GM18505 (cell line): ENCODE measurements around the gene LHX1.

Experiments
- ATAC-seq: cut with Tn5 transposase; IDR thresholded peaks from one replicate; pipeline ENCODE4 v1.9.1; 2021; ENCODE audit not compliant: unreplicated experiment
- POLR2A ChIP-seq: IDR thresholded peaks from 4 replicates; pipeline ENCODE4 v1.6.1; 2011; ENCODE audit warnings: borderline replicate concordance; ENCODE audit not compliant: insufficient read depth, insufficient read length; ENCODE audit errors: extremely low read depth

The LHX1 gene

DNA sequence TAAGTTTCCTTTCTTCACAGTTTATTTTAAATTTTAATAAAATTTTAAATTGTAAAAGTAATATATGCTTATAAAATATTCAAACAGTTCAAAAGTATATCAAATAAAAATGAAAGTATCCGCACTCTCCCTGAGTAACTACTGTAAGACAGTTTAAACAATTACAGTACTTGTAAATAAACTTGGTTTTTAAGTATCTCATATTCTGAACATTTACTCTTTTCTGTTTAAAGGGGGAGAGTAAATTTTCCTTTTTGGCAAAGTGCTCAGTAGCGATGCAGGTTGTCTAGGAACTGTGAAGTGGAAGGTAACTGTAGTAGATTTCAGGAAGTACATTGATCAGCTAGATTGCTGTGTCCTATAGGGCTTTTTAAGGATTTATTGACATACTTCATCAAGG, 40.3 kb downstream of the LHX1 start:
- ATAC-seq, result no peak
- TF ChIP-seq POLR2A, result no peak

DNA sequence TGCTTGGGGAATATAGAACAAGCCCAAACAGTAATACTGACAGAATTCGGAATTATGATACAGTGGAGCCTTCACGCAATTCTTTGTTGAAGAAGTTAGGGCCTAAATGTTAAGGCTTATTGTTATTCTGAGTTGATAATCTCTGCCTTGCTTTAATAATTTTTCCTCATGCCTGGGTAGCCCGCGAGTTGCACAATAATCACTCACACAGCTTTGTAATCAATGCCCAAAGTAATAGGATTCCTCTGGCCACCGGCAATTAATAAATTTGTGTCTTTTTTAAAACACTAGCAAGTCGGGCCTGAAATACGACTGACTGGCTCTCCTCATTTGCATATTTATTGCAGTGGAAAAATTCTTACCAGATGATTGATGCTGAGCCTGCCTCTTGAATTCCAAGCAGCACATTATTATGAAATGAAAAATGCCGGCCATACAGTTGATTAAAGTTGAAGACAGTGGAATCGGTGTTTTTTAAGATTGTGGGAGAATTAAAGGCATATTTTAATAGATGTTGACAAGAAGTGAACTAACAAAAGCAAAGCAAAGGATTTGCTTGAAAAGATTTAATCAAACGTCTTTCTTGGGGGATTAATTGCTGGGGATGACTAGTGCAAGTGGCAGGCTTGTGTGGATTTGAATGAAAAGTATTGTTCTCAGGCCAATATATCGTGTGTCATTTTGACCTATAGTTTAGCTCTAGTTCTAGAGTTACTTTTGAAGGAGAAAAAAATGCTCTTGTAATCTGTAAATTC, 41.7 kb downstream of the LHX1 start:
- TF ChIP-seq POLR2A, result no peak
- no peak for ATAC-seq

DNA sequence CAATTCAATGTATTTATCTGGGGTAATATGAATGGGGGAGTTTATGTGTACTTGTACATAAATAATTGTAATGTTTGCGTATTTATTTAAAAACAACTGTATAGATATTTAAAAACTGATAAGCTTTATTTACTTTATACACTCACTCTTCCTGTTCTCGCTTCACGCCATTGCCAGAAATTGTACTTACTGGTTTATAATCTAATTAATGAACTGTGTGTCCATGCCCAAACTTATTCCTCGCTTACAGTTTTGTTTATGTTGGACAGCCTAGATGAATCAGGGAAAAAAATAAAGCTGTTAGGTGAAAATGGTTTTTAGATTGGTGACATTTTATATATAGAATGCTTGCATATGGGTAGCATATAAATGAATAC, 42.3 kb downstream of the LHX1 start:
- no peak for TF ChIP-seq POLR2A
- ATAC-seq, result no peak

DNA sequence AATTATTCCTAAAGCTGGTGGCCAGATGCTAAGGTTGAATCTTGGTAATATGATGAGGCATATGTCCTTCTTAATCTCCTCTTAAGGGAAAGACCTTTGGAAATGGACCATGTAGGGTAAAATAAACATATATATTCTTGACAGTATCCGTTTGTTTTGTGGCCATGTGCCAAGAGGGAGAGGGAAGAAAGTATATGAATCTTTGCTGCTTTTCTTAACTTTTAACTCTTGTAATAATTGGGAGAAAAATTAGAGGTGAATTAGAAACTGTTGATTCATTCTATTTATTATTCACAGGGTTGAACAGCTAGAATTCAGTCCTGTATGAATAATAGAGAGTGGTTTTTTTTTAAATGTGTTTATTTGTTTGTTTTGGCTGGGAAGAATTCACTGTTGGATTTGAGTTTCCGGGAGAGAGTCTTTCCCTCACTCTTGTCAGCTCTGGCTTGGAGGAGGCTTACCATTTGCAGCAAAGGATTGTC, 43.0 kb downstream of the LHX1 start:
- no peak for TF ChIP-seq POLR2A
- no peak for ATAC-seq

DNA sequence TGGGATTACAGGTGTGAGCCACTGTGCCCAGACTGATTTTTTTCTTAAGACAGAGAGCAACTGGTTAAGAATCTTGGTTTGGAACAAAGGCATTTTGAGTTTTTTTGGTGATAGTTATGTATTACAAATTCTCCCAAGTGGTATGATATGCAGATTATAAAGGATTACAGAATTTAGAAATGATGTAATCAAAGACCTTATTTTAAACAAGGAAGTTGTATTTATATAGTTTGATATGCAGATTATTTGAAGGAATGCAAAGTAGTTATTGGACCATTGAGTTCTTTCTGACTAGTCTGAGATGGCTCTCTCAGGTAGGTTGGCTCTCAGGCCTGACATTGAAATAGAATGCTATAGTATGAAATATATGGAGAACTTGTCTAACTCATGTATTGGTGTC, 46.3 kb downstream of the LHX1 start:
- ATAC-seq, result no peak
- TF ChIP-seq POLR2A, result no peak

DNA sequence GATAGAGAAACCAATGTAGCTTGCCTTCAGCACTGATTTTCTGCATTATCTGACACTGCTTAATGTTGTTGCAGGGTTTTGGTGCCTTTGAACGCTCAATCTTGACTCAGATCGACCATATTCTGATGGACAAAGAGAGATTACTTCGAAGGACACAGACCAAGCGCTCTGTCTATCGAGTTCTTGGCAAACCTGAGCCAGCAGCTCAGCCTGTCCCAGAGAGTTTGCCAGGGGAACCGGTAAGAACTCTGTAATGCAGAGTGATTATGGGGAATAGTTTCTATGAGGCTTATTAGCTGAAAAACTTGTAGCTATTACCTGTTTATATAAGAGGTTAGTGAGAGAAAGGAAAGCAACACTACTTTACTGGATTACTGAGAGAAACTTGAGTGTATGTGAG, 51.9 kb downstream of the LHX1 start:
- ATAC-seq, result no peak
- no peak for TF ChIP-seq POLR2A

DNA sequence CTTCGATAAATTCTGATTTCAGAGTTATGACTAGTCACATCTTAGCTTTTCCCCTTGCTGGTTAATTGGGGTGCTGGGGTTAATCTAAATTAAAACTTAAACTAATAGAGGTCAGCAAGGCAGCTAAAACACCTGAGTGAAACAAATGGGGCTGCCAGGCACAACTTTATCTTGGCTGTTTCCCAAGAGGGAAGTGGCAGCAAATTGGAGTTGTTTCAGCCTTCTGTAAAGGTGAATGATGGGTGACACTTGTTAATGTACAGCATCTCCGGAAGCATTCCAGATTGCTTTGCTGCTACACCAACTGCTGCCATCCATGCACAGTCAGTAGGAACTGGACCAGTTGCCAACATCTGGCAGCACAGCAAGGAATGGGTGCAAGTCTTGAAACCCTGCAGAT, 55.4 kb downstream of the LHX1 start:
- no peak for TF ChIP-seq POLR2A
- no peak for ATAC-seq

DNA sequence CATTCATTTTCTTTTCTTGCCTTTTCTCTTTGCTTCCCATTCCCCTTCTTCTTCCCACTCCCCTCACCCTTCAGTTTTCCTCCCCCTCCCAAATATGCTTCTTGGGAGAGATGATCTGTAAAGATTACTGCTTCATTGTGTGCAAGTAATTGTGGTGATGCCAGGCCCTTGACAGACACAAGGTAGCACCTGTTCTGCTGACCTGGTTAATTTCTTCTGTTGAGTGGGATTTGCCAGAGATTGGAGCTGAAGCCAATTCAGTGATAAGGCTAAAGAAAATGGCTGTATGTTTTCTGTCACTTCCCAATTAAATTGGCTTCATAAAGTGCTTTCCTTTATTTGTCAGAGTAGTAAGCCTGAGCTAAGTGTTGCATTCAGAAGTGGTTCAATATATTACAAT, 56.0 kb downstream of the LHX1 start:
- no peak for ATAC-seq
- no peak for TF ChIP-seq POLR2A
